SK-N-SH (cell line): Measurements from ENCODE around the gene CDH24.

Experiments
- TAF1 ChIP-seq: IDR thresholded peaks from 2 replicates; pipeline ENCODE4 v1.6.1; 2012; ENCODE audit warnings: low read depth, mild to moderate bottlenecking, low read length, moderate library complexity, borderline replicate concordance
- TF ChIP-seq, protein P1 (sequence below): fragments of 200-600 bp; sonication (generic); IDR thresholded peaks from 2 replicates; pipeline ENCODE4 v1.6.1; 2017; ENCODE audit warnings: antibody characterized with exemption, mild to moderate bottlenecking, moderate library complexity

- TF ChIP-seq TAF1 = no peak
- TF ChIP-seq, protein P1, sequence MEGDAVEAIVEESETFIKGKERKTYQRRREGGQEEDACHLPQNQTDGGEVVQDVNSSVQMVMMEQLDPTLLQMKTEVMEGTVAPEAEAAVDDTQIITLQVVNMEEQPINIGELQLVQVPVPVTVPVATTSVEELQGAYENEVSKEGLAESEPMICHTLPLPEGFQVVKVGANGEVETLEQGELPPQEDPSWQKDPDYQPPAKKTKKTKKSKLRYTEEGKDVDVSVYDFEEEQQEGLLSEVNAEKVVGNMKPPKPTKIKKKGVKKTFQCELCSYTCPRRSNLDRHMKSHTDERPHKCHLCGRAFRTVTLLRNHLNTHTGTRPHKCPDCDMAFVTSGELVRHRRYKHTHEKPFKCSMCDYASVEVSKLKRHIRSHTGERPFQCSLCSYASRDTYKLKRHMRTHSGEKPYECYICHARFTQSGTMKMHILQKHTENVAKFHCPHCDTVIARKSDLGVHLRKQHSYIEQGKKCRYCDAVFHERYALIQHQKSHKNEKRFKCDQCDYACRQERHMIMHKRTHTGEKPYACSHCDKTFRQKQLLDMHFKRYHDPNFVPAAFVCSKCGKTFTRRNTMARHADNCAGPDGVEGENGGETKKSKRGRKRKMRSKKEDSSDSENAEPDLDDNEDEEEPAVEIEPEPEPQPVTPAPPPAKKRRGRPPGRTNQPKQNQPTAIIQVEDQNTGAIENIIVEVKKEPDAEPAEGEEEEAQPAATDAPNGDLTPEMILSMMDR = no peak
Observed at GRCh38 chr14:23041729-23042128, 15.6 kb downstream of the CDH24 start.
